ENCODE results near the gene ZSCAN10.

The ZSCAN10 gene

DNA sequence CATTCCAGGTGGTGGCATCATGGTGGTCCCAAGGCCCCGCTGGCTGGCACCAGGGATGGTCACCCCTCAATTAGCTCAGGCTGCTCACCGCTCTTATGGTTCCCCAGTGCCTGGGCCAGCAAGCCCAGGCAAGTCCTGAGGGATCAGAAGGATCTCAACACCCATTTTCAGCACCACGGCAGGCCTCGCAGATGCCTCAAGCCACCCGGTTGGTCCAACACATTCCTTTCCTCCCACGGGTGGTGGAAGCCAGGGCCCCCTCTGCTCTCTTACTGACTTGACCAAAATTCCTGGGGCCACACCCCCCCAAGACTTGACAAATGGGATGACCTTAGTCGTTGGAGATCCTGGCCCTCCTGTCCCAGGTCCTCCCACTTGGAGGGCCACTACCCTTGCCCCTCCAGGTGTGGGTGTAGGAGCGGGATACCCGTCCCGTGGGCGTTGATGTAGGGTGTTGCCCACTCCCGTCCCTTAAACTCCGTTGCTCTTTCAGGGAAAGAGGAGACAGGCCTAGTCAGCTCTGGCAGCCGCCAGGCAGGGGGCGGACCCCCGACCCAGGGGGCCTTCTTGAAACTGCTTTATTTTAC, 19.2 kb upstream of the ZSCAN10 start:
- H3K4me1 ChIP-seq (ENCODE audit: insufficient read depth, low read length, poor library complexity, severe bottlenecking), result no peaks in the 10 kb centered on the region
- no peaks in the 10 kb centered on the region for H4K20me1 ChIP-seq (ENCODE audit: insufficient read depth, low read length, poor library complexity, severe bottlenecking)
- no peak overlapping the region for H2AFZ ChIP-seq (ENCODE audit: low read length)
- H3K36me3 ChIP-seq (ENCODE audit: insufficient read depth, low read length), result no peaks in the 10 kb centered on the region
- H3F3A ChIP-seq (ENCODE audit: low read depth), result no peaks in the 10 kb centered on the region
- H3K4me3 ChIP-seq (ENCODE audit: low read length, poor library complexity, severe bottlenecking), result no peak overlapping the region
- H3K27me3 ChIP-seq (ENCODE audit: insufficient read depth, low read length, poor library complexity, severe bottlenecking), result no peaks in the 10 kb centered on the region
- TF ChIP-seq EZH2phosphoT487 (IDR thresholded peaks at IDR 0.05; ENCODE audit: borderline replicate concordance) (no peak), CTCF (conservative IDR thresholded peaks at IDR 0.05; ENCODE audit: low read length) (no peak)
- H3K9me3 ChIP-seq (ENCODE audit: insufficient read depth, low read depth, low read length), result no peaks in the 10 kb centered on the region
- H3K9ac ChIP-seq (ENCODE audit: low read depth, low read length, poor library complexity, severe bottlenecking), result no peak overlapping the region
- H3K9me2 ChIP-seq (replicated peaks; ENCODE audit: low read depth, low read length), result no peaks in the 10 kb centered on the region
- H3K79me2 ChIP-seq (ENCODE audit: insufficient read depth, low read length), result no peaks in the 10 kb centered on the region
- H3K4me2 ChIP-seq (ENCODE audit: low read depth, low read length, poor library complexity, severe bottlenecking), result no peak overlapping the region

DNA sequence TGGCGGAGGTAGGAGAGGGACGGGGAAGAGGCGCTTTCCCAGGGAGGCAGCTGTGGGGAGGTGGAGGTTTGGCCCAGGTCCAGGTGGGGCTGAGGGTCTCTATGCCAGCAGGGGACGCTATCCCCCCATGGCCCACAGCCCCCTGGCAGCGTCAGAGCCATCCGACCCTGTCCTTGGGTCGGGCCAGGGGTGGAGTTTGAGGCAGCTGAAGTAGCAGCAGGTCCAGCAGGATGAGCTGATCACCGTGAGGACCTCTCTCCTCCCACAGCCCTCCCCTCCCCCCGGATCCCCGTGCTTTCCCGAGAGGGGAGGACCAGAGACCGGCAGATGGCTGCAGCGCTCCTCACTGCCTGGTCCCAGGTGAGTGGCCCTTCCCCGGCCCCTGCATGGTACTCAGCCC, 16.5 kb upstream of the ZSCAN10 start:
- TF ChIP-seq CTCF (conservative IDR thresholded peaks at IDR 0.05; ENCODE audit: low read length) (peak; percentile 19; the same call in 1 of the 2 replicates), EZH2phosphoT487 (IDR thresholded peaks at IDR 0.05; ENCODE audit: borderline replicate concordance) (no peak)
- Histone ChIP-seq H4K20me1 (ENCODE audit: insufficient read depth, low read length, poor library complexity, severe bottlenecking) (no peaks in the 10 kb centered on the region), H3K79me2 (ENCODE audit: insufficient read depth, low read length) (no peaks in the 10 kb centered on the region), H3K4me3 (ENCODE audit: low read length, poor library complexity, severe bottlenecking) (no peak overlapping the region), H3F3A (ENCODE audit: low read depth) (no peaks in the 10 kb centered on the region), H3K4me2 (ENCODE audit: low read depth, low read length, poor library complexity, severe bottlenecking) (no peak overlapping the region), H2AFZ (ENCODE audit: low read length) (no peak overlapping the region), H3K9ac (ENCODE audit: low read depth, low read length, poor library complexity, severe bottlenecking) (no peak overlapping the region), H3K9me2 (replicated peaks; ENCODE audit: low read depth, low read length) (no peaks in the 10 kb centered on the region), H3K27me3 (ENCODE audit: insufficient read depth, low read length, poor library complexity, severe bottlenecking) (no peaks in the 10 kb centered on the region), H3K4me1 (ENCODE audit: insufficient read depth, low read length, poor library complexity, severe bottlenecking) (no peaks in the 10 kb centered on the region), H3K9me3 (ENCODE audit: insufficient read depth, low read depth, low read length) (no peaks in the 10 kb centered on the region), H3K36me3 (ENCODE audit: insufficient read depth, low read length) (no peaks in the 10 kb centered on the region)

GRCh38 chr16:3115003-3115402, 15.9 kb upstream of the ZSCAN10 start:
- TF ChIP-seq EZH2phosphoT487 (IDR thresholded peaks at IDR 0.05; ENCODE audit: borderline replicate concordance) (no peak), CTCF (conservative IDR thresholded peaks at IDR 0.05; ENCODE audit: low read length) (no peak)

More at GRCh38 chr16:3115003-3115402, 15.9 kb upstream of the ZSCAN10 start:
- Histone ChIP-seq H3K9me2 (replicated peaks; ENCODE audit: low read depth, low read length) (no peaks in the 10 kb centered on the region), H3K4me3 (ENCODE audit: low read length, poor library complexity, severe bottlenecking) (no peak overlapping the region), H3K79me2 (ENCODE audit: insufficient read depth, low read length) (no peaks in the 10 kb centered on the region), H3K9ac (ENCODE audit: low read depth, low read length, poor library complexity, severe bottlenecking) (no peak overlapping the region), H3K36me3 (ENCODE audit: insufficient read depth, low read length) (no peaks in the 10 kb centered on the region), H2AFZ (ENCODE audit: low read length) (no peak overlapping the region), H3K9me3 (ENCODE audit: insufficient read depth, low read depth, low read length) (no peaks in the 10 kb centered on the region), H3F3A (ENCODE audit: low read depth) (no peaks in the 10 kb centered on the region), H3K4me2 (ENCODE audit: low read depth, low read length, poor library complexity, severe bottlenecking) (no peak overlapping the region), H3K27me3 (ENCODE audit: insufficient read depth, low read length, poor library complexity, severe bottlenecking) (no peaks in the 10 kb centered on the region), H3K4me1 (ENCODE audit: insufficient read depth, low read length, poor library complexity, severe bottlenecking) (no peaks in the 10 kb centered on the region), H4K20me1 (ENCODE audit: insufficient read depth, low read length, poor library complexity, severe bottlenecking) (no peaks in the 10 kb centered on the region)

Data from Loucy (cell line).